CD14-positive monocyte (primary cell): ENCODE results near the gene TMEM135. TPM values are rescaled to one million over a fixed set of nuclear protein-coding genes. Genes with fewer than 3 reads are reported as not detected.
"Not testable (repeated sequence)": the region's sequence is repeated elsewhere in the genome, so short reads cannot be mapped to it uniquely, and the experiment has no call there.

Source experiments
- DNase-seq, 3 donors: peaks; one replicate each; pipeline ENCODE4 v3.0.0-alpha.2; 2011 to 2022
- H2AFZ ChIP-seq: 2 replicates; pipeline ENCODE4 v1.6.0; 2012; ENCODE audit warnings: mild to moderate bottlenecking, low read depth, low read length, inconsistent platforms; ENCODE audit not compliant: insufficient read depth, poor library complexity, severe bottlenecking
- H3K27ac ChIP-seq, 2 donors: 1 replicate in 1 of 2; 2 replicates in 1 of 2; pipeline ENCODE4 v1.5.1; 2012 to 2013; ENCODE audit warnings: low read length in 2 of 2, control low read depth in 1 of 2, inconsistent platforms in 1 of 2, low read depth in 1 of 2, mild to moderate bottlenecking in 1 of 2
- H3K27me3 ChIP-seq, 2 donors: one replicate each; pipeline versions ENCODE4 v1.6.0 to v1.6.1; 2011 to 2013; ENCODE audit warnings: low read length in 2 of 2; ENCODE audit not compliant: control insufficient read depth in 2 of 2, insufficient read depth in 2 of 2
- H3K36me3 ChIP-seq, 2 donors: replicated peaks in 1 of 2; 1 replicate in 1 of 2; 2 replicates in 1 of 2; pipeline versions ENCODE4 v1.5.1 to v1.6.1; 2012 to 2013; ENCODE audit warnings: low read length in 2 of 2, control low read depth in 1 of 2, inconsistent platforms in 1 of 2, mild to moderate bottlenecking in 1 of 2; ENCODE audit not compliant: insufficient read depth in 2 of 2, control insufficient read depth in 1 of 2
- H3K4me1 ChIP-seq, 2 donors: 1 replicate in 1 of 2; 2 replicates in 1 of 2; pipeline versions ENCODE4 v1.5.1 to v1.6.1; 2012 to 2013; ENCODE audit warnings: low read length in 2 of 2, control low read depth in 1 of 2, inconsistent platforms in 1 of 2, mild to moderate bottlenecking in 1 of 2, moderate library complexity in 1 of 2; ENCODE audit not compliant: insufficient read depth in 2 of 2, control insufficient read depth in 1 of 2
- H3K4me2 ChIP-seq: replicated peaks from 2 replicates; pipeline ENCODE3; 2012; ENCODE audit warnings: low read length, moderate library complexity, mild to moderate bottlenecking; ENCODE audit not compliant: poor library complexity, severe bottlenecking; ENCODE audit errors: extremely low read depth
- H3K4me3 ChIP-seq, 3 experiments: fragments of 200-600 bp in 1 of 3; sonication (generic) in 1 of 3; replicated peaks in 1 of 3; 1 replicate in 2 of 3; 2 replicates in 1 of 3; pipeline ENCODE4 v1.5.1; 2011 to 2013; ENCODE audit warnings: low read length in 3 of 3, mild to moderate bottlenecking in 3 of 3, control low read depth in 2 of 3, low read depth in 2 of 3, inconsistent platforms in 1 of 3, moderate library complexity in 1 of 3
- H3K79me2 ChIP-seq: 2 replicates; pipeline ENCODE4 v1.6.0; 2012; ENCODE audit warnings: mild to moderate bottlenecking, control low read depth, inconsistent platforms, low read length, moderate library complexity; ENCODE audit not compliant: insufficient read depth
- H3K9ac ChIP-seq: 2 replicates; pipeline ENCODE4 v1.6.0; 2017; ENCODE audit warnings: low read length, mild to moderate bottlenecking; ENCODE audit not compliant: insufficient read depth, poor library complexity, severe bottlenecking
- H3K9me3 ChIP-seq, 2 donors: replicated peaks in 1 of 2; 1 replicate in 1 of 2; 2 replicates in 1 of 2; pipeline versions ENCODE4 v1.5.1 to v1.6.1; 2012 to 2013; ENCODE audit warnings: low read length in 2 of 2, control low read depth in 1 of 2; ENCODE audit not compliant: control insufficient read depth in 1 of 2, insufficient read depth in 1 of 2
- H4K20me1 ChIP-seq: 2 replicates; pipeline ENCODE4 v1.6.0; 2012; ENCODE audit warnings: mild to moderate bottlenecking, low read length, control low read depth, moderate library complexity; ENCODE audit not compliant: insufficient read depth
- H3K27ac Mint-ChIP-seq, 7 donors: one replicate each; pipeline ENCODE4 v1.8.0; 2020; ENCODE audit warnings: mild to moderate bottlenecking in 7 of 7, mixed read lengths in 7 of 7, moderate library complexity in 6 of 7, inconsistent platforms in 2 of 7
- H3K27me3 Mint-ChIP-seq, 3 donors: one replicate each; pipeline ENCODE4 v1.8.0; 2021 to 2022; ENCODE audit warnings: low read depth in 3 of 3, mild to moderate bottlenecking in 3 of 3, mixed read lengths in 3 of 3, moderate library complexity in 3 of 3, inconsistent platforms in 1 of 3
- H3K36me3 Mint-ChIP-seq, 2 donors: one replicate each; pipeline ENCODE4 v1.8.0; 2020; ENCODE audit warnings: mixed read lengths in 2 of 2, inconsistent platforms in 1 of 2, mild to moderate bottlenecking in 1 of 2
- H3K4me1 Mint-ChIP-seq: one replicate; pipeline ENCODE4 v1.8.0; 2020; ENCODE audit warnings: mild to moderate bottlenecking, mixed read lengths
- H3K4me3 Mint-ChIP-seq, 2 donors: one replicate each; pipeline ENCODE4 v1.8.0; 2020; ENCODE audit warnings: mild to moderate bottlenecking in 2 of 2, mixed read lengths in 2 of 2, moderate library complexity in 1 of 2
- H3K9me3 Mint-ChIP-seq, 7 donors: one replicate each; pipeline ENCODE4 v1.8.0; 2020 to 2022; ENCODE audit warnings: mixed read lengths in 7 of 7, mild to moderate bottlenecking in 6 of 7, moderate library complexity in 6 of 7, inconsistent platforms in 2 of 7
- WGBS: methylation state at CpG from one replicate; pipeline ENCODE4 v1.1.5; 2013; ENCODE audit warnings: missing lambda C conversion rate; ENCODE audit not compliant: insufficient coverage; 5-methylcytosine and 5-hydroxymethylcytosine counted together
- intact Hi-C, 2 donors: fragments of 100-400 bp; cut with micrococcal nuclease; formaldehyde crosslinking; loops; one replicate each; pipeline versions ENCODE4 v1.15.0 to v1.15.1; 2023
- polyA plus RNA-seq, 3 donors: library from polyadenylated mRNA; depleted of rRNA in 1 of 3; unstranded in 2 of 3; stranded (reverse) in 1 of 3; fragments of 300-500 nt in 2 of 3; fragments of >200 nt in 1 of 3; fragmentation: Illumina TruSeq in 2 of 3; gene quantifications; 1 replicate in 2 of 3; 2 replicates in 1 of 3; pipeline ENCODE4 v1.2.3, GENCODE V29; 2012 to 2021
- TF ChIP-seq, protein P1 (sequence below): fragments of 200-600 bp; IDR thresholded peaks from one replicate; pipeline ENCODE4 v1.8.0; 2022; ENCODE audit warnings: antibody characterized with exemption, mild to moderate bottlenecking

The TMEM135 gene
- polyA plus RNA-seq, 3 donors, result 2.7 to 8.4 (median 5.9) TPM

- H3K36me3 Mint-ChIP-seq, result no peaks in the 10 kb centered on the region
- WGBS, result no CpG with 5 or more reads among the region's 1 CpG
Observed at GRCh38 chr11:87022254-87022653, 15.5 kb upstream of the TMEM135 start.

GRCh38 chr11:87022738-87023137 lies 15.0 kb upstream of the TMEM135 start:
- Mint-ChIP-seq H3K27ac (no peak overlapping the region), H3K4me1 (no peaks in the 10 kb centered on the region)
- no CpG with 5 or more reads among the region's 3 CpGs for WGBS

More at GRCh38 chr11:87022254-87022653, 15.5 kb upstream of the TMEM135 start:
- Histone ChIP-seq H3K79me2 (no peaks in the 10 kb centered on the region), H3K4me3 (no peak overlapping the region), H3K27me3 (no peaks in the 10 kb centered on the region), H3K4me1 (no peaks in the 10 kb centered on the region), H2AFZ (no peak overlapping the region), H3K9ac (no peak overlapping the region), H3K36me3 (no peaks in the 10 kb centered on the region), H3K27ac (no peak overlapping the region), H4K20me1 (no peaks in the 10 kb centered on the region), H3K9me3 (no peaks in the 10 kb centered on the region), H3K4me2 (no peak overlapping the region)
- intact Hi-C loops, result no loop called here
- Mint-ChIP-seq H3K27ac (peak overlapping the region in 1 of 7 donors; percentile 43), H3K9me3 (peaks cover 0 to 6% (median 1%) of the 10 kb centered on the region in 7 donors), H3K4me1 (no peaks in the 10 kb centered on the region), H3K4me3 (no peak overlapping the region), H3K27me3 (peaks cover 0 to 2% (median 0%) of the 10 kb centered on the region in 3 donors)
- TF ChIP-seq, protein P1, sequence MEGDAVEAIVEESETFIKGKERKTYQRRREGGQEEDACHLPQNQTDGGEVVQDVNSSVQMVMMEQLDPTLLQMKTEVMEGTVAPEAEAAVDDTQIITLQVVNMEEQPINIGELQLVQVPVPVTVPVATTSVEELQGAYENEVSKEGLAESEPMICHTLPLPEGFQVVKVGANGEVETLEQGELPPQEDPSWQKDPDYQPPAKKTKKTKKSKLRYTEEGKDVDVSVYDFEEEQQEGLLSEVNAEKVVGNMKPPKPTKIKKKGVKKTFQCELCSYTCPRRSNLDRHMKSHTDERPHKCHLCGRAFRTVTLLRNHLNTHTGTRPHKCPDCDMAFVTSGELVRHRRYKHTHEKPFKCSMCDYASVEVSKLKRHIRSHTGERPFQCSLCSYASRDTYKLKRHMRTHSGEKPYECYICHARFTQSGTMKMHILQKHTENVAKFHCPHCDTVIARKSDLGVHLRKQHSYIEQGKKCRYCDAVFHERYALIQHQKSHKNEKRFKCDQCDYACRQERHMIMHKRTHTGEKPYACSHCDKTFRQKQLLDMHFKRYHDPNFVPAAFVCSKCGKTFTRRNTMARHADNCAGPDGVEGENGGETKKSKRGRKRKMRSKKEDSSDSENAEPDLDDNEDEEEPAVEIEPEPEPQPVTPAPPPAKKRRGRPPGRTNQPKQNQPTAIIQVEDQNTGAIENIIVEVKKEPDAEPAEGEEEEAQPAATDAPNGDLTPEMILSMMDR, result no peak
- DNase-seq, result no peak

DNA sequence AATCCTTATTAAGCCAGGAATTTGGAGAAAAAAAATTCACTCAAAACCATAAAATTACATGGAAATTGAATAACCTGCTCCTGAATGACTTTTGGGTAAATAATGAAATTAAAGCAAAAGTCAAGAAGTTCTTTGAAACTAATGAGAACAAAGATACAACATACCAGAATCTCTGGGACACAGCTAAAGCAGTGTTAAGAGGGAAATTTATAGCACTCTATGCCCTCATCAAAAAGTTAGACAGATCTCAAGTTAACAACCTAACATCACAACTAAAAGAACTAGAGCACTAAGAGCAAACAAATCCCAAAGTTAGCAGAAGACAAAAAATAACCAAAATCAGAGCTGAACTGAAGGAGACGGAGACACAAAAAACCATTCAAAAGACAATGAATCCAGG lies 11.3 kb upstream of the TMEM135 start:
- DNase-seq, H3K79me2 ChIP-seq, H3K27ac ChIP-seq, H3K9me3 ChIP-seq, H3K4me2 ChIP-seq, H3K9me3 Mint-ChIP-seq, H3K36me3 Mint-ChIP-seq, H3K4me3 ChIP-seq, H3K4me1 ChIP-seq, H3K27me3 ChIP-seq, intact Hi-C loops, H3K27ac Mint-ChIP-seq, H3K9ac ChIP-seq, H3K36me3 ChIP-seq, H3K27me3 Mint-ChIP-seq, H3K4me3 Mint-ChIP-seq, H4K20me1 ChIP-seq, H3K4me1 Mint-ChIP-seq, H2AFZ ChIP-seq: not testable (repeated sequence)
- no CpG with 5 or more reads among the region's 1 CpG for WGBS

More at GRCh38 chr11:87022738-87023137, 15.0 kb upstream of the TMEM135 start:
- H3K4me3 Mint-ChIP-seq, result no peak overlapping the region
- no peak overlapping the region for H3K4me3 ChIP-seq
- no peak overlapping the region for H3K4me2 ChIP-seq
- H3K79me2 ChIP-seq, result no peaks in the 10 kb centered on the region
- no peaks in the 10 kb centered on the region for H3K27me3 ChIP-seq
- H3K27ac ChIP-seq, result no peak overlapping the region
- H3K27me3 Mint-ChIP-seq, result peaks cover 0 to 2% (median 0%) of the 10 kb centered on the region in 3 donors
- no peaks in the 10 kb centered on the region for H3K9me3 ChIP-seq
- H3K4me1 ChIP-seq, result no peaks in the 10 kb centered on the region
- no peaks in the 10 kb centered on the region for H3K36me3 Mint-ChIP-seq
- H3K9me3 Mint-ChIP-seq, result peaks cover 0 to 6% (median 1%) of the 10 kb centered on the region in 7 donors
- no peak overlapping the region for H2AFZ ChIP-seq
- TF ChIP-seq, protein P1, result no peak
- DNase-seq, result no peak
- no peaks in the 10 kb centered on the region for H3K36me3 ChIP-seq
- H3K9ac ChIP-seq, result no peak overlapping the region
- intact Hi-C loops, result no loop called here
- no peaks in the 10 kb centered on the region for H4K20me1 ChIP-seq
